Naive thymus-derived CD8-positive, alpha-beta T cell (primary cell): ENCODE results near the gene TTN. TPM values are rescaled to one million over a fixed set of nuclear protein-coding genes. Genes with fewer than 3 reads are reported as not detected.
A peak's percentile ranks its signal among the peaks of the same experiment; 100 is the strongest.

Experiments
- ATAC-seq, 2 donors: fragments of 150-1000 bp; cut with Tn5 transposase in 1 of 2; sonication (Bioruptor Pico), chemical (Tn5 transposase) in 1 of 2; 1 replicate in 1 of 2; 2 replicates in 1 of 2; pipeline ENCODE4 v1.10.0; 2021; ENCODE audit warnings: mild to moderate bottlenecking in 2 of 2, moderate library complexity in 2 of 2
- POLR2A ChIA-PET: fragments of 350-600 bp; sonication (Branson Sonifier 250); formaldehyde crosslinking; loops from one replicate; lab custom pipeline; 2021; ENCODE audit warnings: antibody characterized with exemption; lab: Charles Lee
- DNase-seq, 10 donors: peaks; one replicate each; pipeline versions ENCODE4 v3.0.0 to v3.0.0-alpha.2; 2020 to 2022
- H3K27ac Mint-ChIP-seq, 10 donors: one replicate each; pipeline ENCODE4 v1.8.0; 2020 to 2022; ENCODE audit warnings: mild to moderate bottlenecking in 10 of 10, mixed read lengths in 10 of 10, moderate library complexity in 4 of 10, inconsistent platforms in 1 of 10
- H3K27me3 Mint-ChIP-seq, 5 donors: one replicate each; pipeline ENCODE4 v1.8.0; 2021 to 2022; ENCODE audit warnings: mixed read lengths in 5 of 5
- H3K36me3 Mint-ChIP-seq, 3 donors: one replicate each; pipeline ENCODE4 v1.8.0; 2020 to 2022; ENCODE audit warnings: mixed read lengths in 3 of 3, mild to moderate bottlenecking in 2 of 3, inconsistent platforms in 1 of 3
- H3K4me1 Mint-ChIP-seq, 4 donors: one replicate each; pipeline ENCODE4 v1.8.0; 2021 to 2022; ENCODE audit warnings: mixed read lengths in 4 of 4
- H3K4me3 Mint-ChIP-seq, 10 donors: one replicate each; pipeline ENCODE4 v1.8.0; 2020 to 2022; ENCODE audit warnings: mild to moderate bottlenecking in 10 of 10, mixed read lengths in 10 of 10, moderate library complexity in 6 of 10, inconsistent platforms in 1 of 10
- H3K9me3 Mint-ChIP-seq, 9 donors: one replicate each; pipeline ENCODE4 v1.8.0; 2020 to 2022; ENCODE audit warnings: mixed read lengths in 9 of 9, mild to moderate bottlenecking in 3 of 9, inconsistent platforms in 1 of 9, moderate library complexity in 1 of 9
- polyA plus RNA-seq, 3 donors: library from polyadenylated mRNA; unstranded; fragments of 300-500 nt; fragmentation: Illumina TruSeq; gene quantifications; one replicate each; pipeline ENCODE4 v1.2.3, GENCODE V29; 2021
- total RNA-seq, 8 experiments: library from RNA in 2 of 8; stranded (reverse) in 2 of 8; gene quantifications; one replicate each; pipeline ENCODE4 v1.2.3 and lab custom pipeline; 2021 to 2026

Gene TTN
- total and polyA plus RNA-seq, 5 experiments from 2014 or later = 0.40 to 28.1 (median 5.7) TPM

DNA sequence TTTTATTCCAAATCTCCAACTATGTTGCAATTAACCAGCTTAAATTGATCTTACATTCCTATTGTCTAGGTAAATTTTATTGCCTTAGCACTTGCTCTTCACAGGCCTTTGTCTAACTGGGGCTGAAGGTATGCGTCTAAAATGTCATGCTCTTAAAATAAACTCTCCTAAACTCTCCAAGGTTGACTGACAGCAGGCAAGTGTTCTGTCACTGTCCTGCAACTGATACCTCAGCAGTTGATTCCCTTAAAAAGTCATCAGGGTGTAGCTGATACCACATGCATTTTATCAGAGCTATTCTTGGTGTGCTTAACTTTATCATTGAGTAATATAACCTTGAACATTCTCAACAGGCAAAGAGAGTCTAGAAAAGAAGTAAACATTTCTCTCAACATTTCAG is 680 bp downstream of the TTN start:
- Mint-ChIP-seq H3K4me3 (no peak overlapping the region), H3K36me3 (peaks cover 0 to 17% (median 7%) of the 10 kb centered on the region in 3 donors), H3K27ac (peak overlapping the region in 1 of 10 donors; percentile 30), H3K9me3 (no peaks in the 10 kb centered on the region), H3K27me3 (no peaks in the 10 kb centered on the region), H3K4me1 (peaks cover 0 to 2% (median 0%) of the 10 kb centered on the region in 4 donors)
- ATAC-seq (no peak), DNase-seq (no peak)
- POLR2A ChIA-PET = no interaction called here

GRCh38 chr2:178805457-178805856 is 1.8 kb downstream of the TTN start:
- POLR2A ChIA-PET = no interaction called here
- peaks cover 0 to 2% (median 0%) of the 10 kb centered on the region in 4 donors for H3K4me1 Mint-ChIP-seq
- no peak overlapping the region for H3K4me3 Mint-ChIP-seq
- no peaks in the 10 kb centered on the region for H3K27me3 Mint-ChIP-seq
- H3K36me3 Mint-ChIP-seq = peaks cover 0 to 16% (median 14%) of the 10 kb centered on the region in 3 donors
- DNase-seq (no peak), ATAC-seq (no peak)
- no peaks in the 10 kb centered on the region for H3K9me3 Mint-ChIP-seq
- no peak overlapping the region for H3K27ac Mint-ChIP-seq

DNA sequence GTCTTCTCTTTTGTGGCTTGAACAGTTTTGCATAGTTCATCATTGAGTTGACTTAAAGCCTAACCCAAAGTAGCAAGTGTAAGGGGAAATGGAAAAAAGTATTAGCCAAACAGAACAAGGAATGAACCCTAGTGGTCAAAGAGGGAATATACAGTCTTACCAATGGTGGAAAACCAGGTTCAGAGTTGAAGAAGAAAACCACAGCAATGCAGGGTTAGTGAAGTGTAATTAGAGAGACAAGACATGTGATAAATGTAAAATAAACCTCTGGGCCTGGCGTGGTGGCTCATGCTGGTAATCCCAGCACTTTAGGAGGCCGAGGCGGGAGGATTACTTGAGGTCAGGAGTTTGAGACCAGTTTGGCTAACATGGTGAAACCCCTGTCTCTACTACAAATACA is 2.4 kb downstream of the TTN start:
- DNase-seq (no peak), ATAC-seq (no peak)
- no peaks in the 10 kb centered on the region for H3K27me3 Mint-ChIP-seq
- H3K9me3 Mint-ChIP-seq = no peaks in the 10 kb centered on the region
- no peak overlapping the region for H3K27ac Mint-ChIP-seq
- H3K4me1 Mint-ChIP-seq = peaks cover 0 to 2% (median 0%) of the 10 kb centered on the region in 4 donors
- POLR2A ChIA-PET = no interaction called here
- H3K36me3 Mint-ChIP-seq = peaks cover 4 to 21% (median 14%) of the 10 kb centered on the region in 3 donors
- H3K4me3 Mint-ChIP-seq = no peak overlapping the region

DNA sequence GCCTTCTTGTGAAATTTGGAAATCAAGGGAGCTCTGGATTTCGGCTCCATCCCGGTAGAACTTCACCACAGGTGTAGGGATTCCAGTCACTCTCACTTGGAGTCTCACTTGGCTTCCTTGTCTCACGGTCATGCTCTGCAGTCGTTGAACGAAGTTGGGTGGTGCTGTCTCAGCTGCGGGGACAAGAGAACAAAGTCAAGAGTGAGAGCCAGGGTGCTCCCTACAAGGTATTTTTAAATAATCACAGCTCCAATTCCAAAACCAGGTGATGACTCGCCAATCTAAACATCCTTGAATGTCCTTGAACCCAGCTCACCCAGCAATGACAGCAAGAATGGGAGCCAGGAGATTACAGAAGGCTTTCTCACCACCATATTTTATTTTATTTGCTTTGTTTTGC is 6.7 kb downstream of the TTN start:
- no peak for DNase-seq
- ATAC-seq = no peak
- no peak overlapping the region for H3K4me3 Mint-ChIP-seq
- H3K27ac Mint-ChIP-seq = peak overlapping the region in 1 of 10 donors; percentile 51
- H3K9me3 Mint-ChIP-seq = peaks cover 0 to 2% (median 0%) of the 10 kb centered on the region in 9 donors
- H3K27me3 Mint-ChIP-seq = no peaks in the 10 kb centered on the region
- POLR2A ChIA-PET = no interaction called here
- no peaks in the 10 kb centered on the region for H3K4me1 Mint-ChIP-seq
- H3K36me3 Mint-ChIP-seq = peaks cover 13 to 33% (median 22%) of the 10 kb centered on the region in 3 donors

GRCh38 chr2:178799305-178799704 is 7.9 kb downstream of the TTN start:
- POLR2A ChIA-PET = no interaction called here

GRCh38 chr2:178796079-178796677 is 11.0 kb downstream of the TTN start:
- POLR2A ChIA-PET = no interaction called here
- peaks cover 26 to 62% (median 44%) of the 10 kb centered on the region in 3 donors for H3K36me3 Mint-ChIP-seq

More at GRCh38 chr2:178799305-178799704, 7.9 kb downstream of the TTN start:
- DNase-seq = no peak
- H3K27me3 Mint-ChIP-seq = no peaks in the 10 kb centered on the region
- no peaks in the 10 kb centered on the region for H3K4me1 Mint-ChIP-seq
- no peak overlapping the region for H3K4me3 Mint-ChIP-seq
- H3K9me3 Mint-ChIP-seq = peaks cover 0 to 2% (median 0%) of the 10 kb centered on the region in 9 donors
- peaks cover 13 to 40% (median 24%) of the 10 kb centered on the region in 3 donors for H3K36me3 Mint-ChIP-seq
- no peak for ATAC-seq
- H3K27ac Mint-ChIP-seq = no peak overlapping the region

GRCh38 chr2:178787934-178788333 is 19.3 kb downstream of the TTN start:
- peaks cover 9 to 49% (median 32%) of the 10 kb centered on the region in 3 donors for H3K36me3 Mint-ChIP-seq
- peaks cover 0 to 2% (median 0%) of the 10 kb centered on the region in 4 donors for H3K4me1 Mint-ChIP-seq

More at GRCh38 chr2:178796079-178796677, 11.0 kb downstream of the TTN start:
- H3K4me1 Mint-ChIP-seq = no peaks in the 10 kb centered on the region
- peaks cover 0 to 2% (median 0%) of the 10 kb centered on the region in 9 donors for H3K9me3 Mint-ChIP-seq
- H3K4me3 Mint-ChIP-seq = no peak overlapping the region
- no peak overlapping the region for H3K27ac Mint-ChIP-seq
- peak in 3 of 10 donors; percentile 28 to 39 (median 32) for DNase-seq
- ATAC-seq = no peak
- no peaks in the 10 kb centered on the region for H3K27me3 Mint-ChIP-seq

GRCh38 chr2:178787155-178787554 is 20.1 kb downstream of the TTN start:
- H3K9me3 Mint-ChIP-seq = no peaks in the 10 kb centered on the region
- H3K4me3 Mint-ChIP-seq = no peak overlapping the region
- H3K4me1 Mint-ChIP-seq = peaks cover 0 to 2% (median 0%) of the 10 kb centered on the region in 4 donors
- H3K27ac Mint-ChIP-seq = no peak overlapping the region
- ATAC-seq (no peak), DNase-seq (no peak)
- POLR2A ChIA-PET = no interaction called here
- no peaks in the 10 kb centered on the region for H3K27me3 Mint-ChIP-seq
- H3K36me3 Mint-ChIP-seq = peaks cover 6 to 49% (median 32%) of the 10 kb centered on the region in 3 donors

More at GRCh38 chr2:178787934-178788333, 19.3 kb downstream of the TTN start:
- POLR2A ChIA-PET = no interaction called here
- no peak for DNase-seq
- no peak overlapping the region for H3K27ac Mint-ChIP-seq
- no peak for ATAC-seq
- no peaks in the 10 kb centered on the region for H3K9me3 Mint-ChIP-seq
- H3K4me3 Mint-ChIP-seq = no peak overlapping the region
- no peaks in the 10 kb centered on the region for H3K27me3 Mint-ChIP-seq

- H3K4me1 Mint-ChIP-seq = no peaks in the 10 kb centered on the region
- POLR2A ChIA-PET = no interaction called here
- no peak overlapping the region for H3K4me3 Mint-ChIP-seq
- H3K36me3 Mint-ChIP-seq = peaks cover 17 to 52% (median 41%) of the 10 kb centered on the region in 3 donors
- no peak for DNase-seq
- H3K27ac Mint-ChIP-seq = no peak overlapping the region
- no peak for ATAC-seq
- no peaks in the 10 kb centered on the region for H3K9me3 Mint-ChIP-seq
- H3K27me3 Mint-ChIP-seq = no peaks in the 10 kb centered on the region
Observed at GRCh38 chr2:178783889-178784288, 23.3 kb downstream of the TTN start.

GRCh38 chr2:178782236-178782635 is 25.0 kb downstream of the TTN start:
- Mint-ChIP-seq H3K27me3 (no peaks in the 10 kb centered on the region), H3K27ac (no peak overlapping the region), H3K4me1 (no peaks in the 10 kb centered on the region), H3K4me3 (no peak overlapping the region), H3K36me3 (peaks cover 21 to 64% (median 53%) of the 10 kb centered on the region in 3 donors), H3K9me3 (no peaks in the 10 kb centered on the region)
- ATAC-seq (no peak), DNase-seq (no peak)
- POLR2A ChIA-PET = no interaction called here

GRCh38 chr2:178777577-178777976 is 29.6 kb downstream of the TTN start:
- H3K27me3 Mint-ChIP-seq = no peaks in the 10 kb centered on the region
- no peak overlapping the region for H3K4me3 Mint-ChIP-seq
- H3K9me3 Mint-ChIP-seq = peaks cover 0 to 7% (median 0%) of the 10 kb centered on the region in 9 donors
- DNase-seq (no peak), ATAC-seq (no peak)
- peaks cover 0 to 2% (median 0%) of the 10 kb centered on the region in 4 donors for H3K4me1 Mint-ChIP-seq
- POLR2A ChIA-PET = no interaction called here
- H3K36me3 Mint-ChIP-seq = peaks cover 45 to 83% (median 73%) of the 10 kb centered on the region in 3 donors
- no peak overlapping the region for H3K27ac Mint-ChIP-seq

DNA sequence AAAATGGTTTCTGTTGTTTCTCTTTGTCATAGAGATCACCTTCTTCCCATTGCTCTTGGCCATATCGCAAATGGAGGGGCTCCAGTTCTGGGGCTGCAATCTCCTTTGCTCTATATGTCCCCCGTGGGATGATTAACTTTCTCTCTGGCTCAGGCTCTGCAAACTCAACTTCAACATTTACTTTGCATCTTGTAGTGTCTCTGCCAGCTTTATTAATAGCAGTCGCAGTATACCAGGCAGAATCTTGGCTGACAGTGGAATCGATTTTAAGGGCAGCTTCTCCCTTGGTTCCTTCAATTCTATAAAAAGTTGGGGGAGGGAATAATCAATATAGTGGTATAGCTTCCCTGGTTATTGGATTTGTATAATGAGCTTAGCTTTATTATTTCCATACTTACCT is 30.5 kb downstream of the TTN start:
- Mint-ChIP-seq H3K27ac (no peak overlapping the region), H3K4me3 (no peak overlapping the region), H3K27me3 (no peaks in the 10 kb centered on the region), H3K4me1 (peaks cover 0 to 2% (median 0%) of the 10 kb centered on the region in 4 donors), H3K36me3 (peaks cover 46 to 76% (median 66%) of the 10 kb centered on the region in 3 donors), H3K9me3 (peaks cover 0 to 7% (median 0%) of the 10 kb centered on the region in 9 donors)
- POLR2A ChIA-PET = no interaction called here
- DNase-seq = no peak
- ATAC-seq = no peak

DNA sequence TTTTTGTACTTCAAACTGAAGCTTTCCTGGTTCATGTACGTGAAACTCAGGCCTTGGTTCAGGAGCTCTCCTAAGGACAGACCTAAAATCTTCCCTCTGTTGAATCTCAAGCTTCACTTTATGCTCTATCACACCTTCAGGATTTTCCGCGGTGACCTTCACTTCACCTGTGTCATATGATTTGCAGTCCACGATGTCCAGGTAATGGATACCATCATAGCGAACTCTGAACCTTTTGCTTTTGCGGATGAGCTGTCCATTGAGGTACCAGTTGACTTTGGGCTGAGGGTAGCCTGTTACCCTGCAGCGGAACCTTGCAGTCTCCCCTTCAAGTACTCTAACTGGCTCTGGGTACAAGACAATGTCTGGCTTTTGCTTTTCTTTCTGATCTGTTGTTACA is 31.2 kb downstream of the TTN start:
- Mint-ChIP-seq H3K9me3 (peaks cover 0 to 7% (median 0%) of the 10 kb centered on the region in 9 donors), H3K36me3 (peaks cover 46 to 77% (median 62%) of the 10 kb centered on the region in 3 donors), H3K27me3 (no peaks in the 10 kb centered on the region), H3K27ac (no peak overlapping the region), H3K4me1 (peaks cover 0 to 2% (median 0%) of the 10 kb centered on the region in 4 donors), H3K4me3 (no peak overlapping the region)
- no peak for DNase-seq
- no peak for ATAC-seq
- POLR2A ChIA-PET = no interaction called here
